Peyer's patch (tissue), 4 donors: ENCODE measurements around the gene MAIP1. TPM values are rescaled to one million over a fixed set of nuclear protein-coding genes. Genes with fewer than 3 reads are reported as not detected.
"Not testable (repeated sequence)": the region's sequence is repeated elsewhere in the genome, so short reads cannot be mapped to it uniquely, and the experiment has no call there.

ENCODE experiments used
- DNase-seq, 3 donors: peaks; one replicate each; pipeline ENCODE4 v3.0.0-alpha.2; 2017 to 2019
- H3K27ac ChIP-seq, 4 donors: fragments of 200-600 bp; sonication (generic); one replicate each; pipeline ENCODE4 v1.5.1; 2016 to 2019
- H3K27me3 ChIP-seq, 2 donors: fragments of 200-600 bp; sonication (generic); one replicate each; pipeline ENCODE4 v1.5.1; 2019
- H3K36me3 ChIP-seq, 3 donors: fragments of 200-600 bp; sonication (generic); one replicate each; pipeline ENCODE4 v1.5.1; 2016 to 2019
- H3K4me1 ChIP-seq, 4 donors: fragments of 200-600 bp; sonication (generic); one replicate each; pipeline ENCODE4 v1.5.1; 2016 to 2019
- H3K4me3 ChIP-seq, 4 donors: fragments of 200-600 bp; sonication (generic); 1 replicate in 3 of 4; 2 replicates in 1 of 4; pipeline ENCODE4 v1.5.1; 2016 to 2019; ENCODE audit warnings: mild to moderate bottlenecking in 1 of 4
- H3K9me3 ChIP-seq, 4 donors: fragments of 200-600 bp; sonication (generic); one replicate each; pipeline ENCODE4 v1.5.1; 2016 to 2019; ENCODE audit warnings: mild to moderate bottlenecking in 1 of 4
- POLR2A ChIP-seq, 2 donors: fragments of 450-650 bp; IDR thresholded peaks; one replicate each; pipeline ENCODE4 v1.5.1; 2017; ENCODE audit warnings: antibody characterized with exemption in 2 of 2, mild to moderate bottlenecking in 2 of 2, moderate library complexity in 2 of 2
- total RNA-seq, 4 donors: library from RNA; depleted of rRNA; stranded (reverse); fragments of >200 nt; gene quantifications; one replicate each; pipeline ENCODE4 v1.1.0, GENCODE V29; 2016
- TF ChIP-seq, protein P1 (sequence below), 6 experiments: fragments of 450-650 bp in 4 of 6; fragments of 200-600 bp in 2 of 6; sonication (generic) in 1 of 6; IDR thresholded peaks; one replicate each; pipeline ENCODE4 v1.5.1; 2017 to 2019; ENCODE audit warnings: antibody characterized with exemption in 6 of 6, mild to moderate bottlenecking in 3 of 6, moderate library complexity in 1 of 6

MAIP1 gene
- total RNA-seq, 4 donors from 2014 or later = 8.3 to 58.2 (median 26.8) TPM

DNA sequence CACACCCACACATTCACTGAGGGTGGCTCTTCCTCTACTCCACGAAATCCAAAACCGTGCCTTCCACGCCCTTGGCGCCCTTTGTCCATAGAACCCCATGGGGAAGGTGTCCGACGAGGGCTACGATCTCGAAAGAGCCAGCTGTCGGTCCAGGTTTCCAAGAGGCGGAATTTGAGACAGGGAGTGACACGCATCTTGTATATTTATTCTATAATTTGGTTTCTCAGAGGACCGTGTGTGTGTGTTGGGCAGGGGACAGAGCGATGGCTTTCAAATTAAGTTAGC lies 43.6 kb upstream of the MAIP1 start:
- peak overlapping the region; percentile 66 to 84 (median 79) for H3K4me3 ChIP-seq
- H3K4me1 ChIP-seq = peaks cover 0 to 17% (median 3%) of the 10 kb centered on the region in 4 donors
- H3K9me3 ChIP-seq = no peaks in the 10 kb centered on the region
- H3K27ac ChIP-seq = peak overlapping the region; percentile 88 to 96 (median 96)
- H3K27me3 ChIP-seq = no peaks in the 10 kb centered on the region
- peaks cover 0 to 13% (median 0%) of the 10 kb centered on the region in 3 donors for H3K36me3 ChIP-seq
- TF ChIP-seq POLR2A (IDR thresholded peaks at IDR 0.05) = no peak
- TF ChIP-seq, protein P1, sequence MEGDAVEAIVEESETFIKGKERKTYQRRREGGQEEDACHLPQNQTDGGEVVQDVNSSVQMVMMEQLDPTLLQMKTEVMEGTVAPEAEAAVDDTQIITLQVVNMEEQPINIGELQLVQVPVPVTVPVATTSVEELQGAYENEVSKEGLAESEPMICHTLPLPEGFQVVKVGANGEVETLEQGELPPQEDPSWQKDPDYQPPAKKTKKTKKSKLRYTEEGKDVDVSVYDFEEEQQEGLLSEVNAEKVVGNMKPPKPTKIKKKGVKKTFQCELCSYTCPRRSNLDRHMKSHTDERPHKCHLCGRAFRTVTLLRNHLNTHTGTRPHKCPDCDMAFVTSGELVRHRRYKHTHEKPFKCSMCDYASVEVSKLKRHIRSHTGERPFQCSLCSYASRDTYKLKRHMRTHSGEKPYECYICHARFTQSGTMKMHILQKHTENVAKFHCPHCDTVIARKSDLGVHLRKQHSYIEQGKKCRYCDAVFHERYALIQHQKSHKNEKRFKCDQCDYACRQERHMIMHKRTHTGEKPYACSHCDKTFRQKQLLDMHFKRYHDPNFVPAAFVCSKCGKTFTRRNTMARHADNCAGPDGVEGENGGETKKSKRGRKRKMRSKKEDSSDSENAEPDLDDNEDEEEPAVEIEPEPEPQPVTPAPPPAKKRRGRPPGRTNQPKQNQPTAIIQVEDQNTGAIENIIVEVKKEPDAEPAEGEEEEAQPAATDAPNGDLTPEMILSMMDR (IDR thresholded peaks at IDR 0.05) = no peak
- no peak for DNase-seq

DNA sequence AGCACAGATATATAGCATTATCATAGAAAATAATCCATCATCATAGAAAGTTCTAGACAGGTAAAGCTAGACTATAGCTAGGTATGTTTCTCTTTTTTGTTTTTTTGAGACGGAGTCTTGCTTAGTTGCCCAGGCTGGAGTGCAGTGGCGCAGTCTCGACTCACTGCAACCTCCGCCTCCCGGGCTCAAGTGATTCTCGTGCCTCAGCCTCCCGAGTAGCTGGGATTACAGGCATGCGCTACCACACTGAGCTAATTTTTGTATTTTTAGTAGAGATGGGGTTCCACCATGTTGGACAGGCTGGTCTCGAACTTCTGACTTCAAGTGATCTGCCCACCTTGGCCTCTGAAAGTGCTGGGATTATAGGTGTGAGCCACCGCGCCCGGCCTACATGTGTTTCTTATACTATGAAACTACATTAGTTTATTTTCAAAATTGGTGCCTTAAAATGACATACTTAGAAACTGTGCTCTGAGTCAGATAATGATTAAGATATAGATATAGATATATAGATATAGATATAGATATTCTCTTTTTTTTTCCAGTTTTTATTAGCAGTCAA lies 42.7 kb upstream of the MAIP1 start:
- not testable (repeated sequence) for H3K27ac ChIP-seq, H3K27me3 ChIP-seq, DNase-seq, H3K9me3 ChIP-seq
- H3K4me1 ChIP-seq = peaks cover 0 to 17% (median 3%) of the 10 kb centered on the region in 4 donors
- peaks cover 0 to 21% (median 0%) of the 10 kb centered on the region in 3 donors for H3K36me3 ChIP-seq
- H3K4me3 ChIP-seq = peak overlapping the region in 2 of 4 donors; percentile 66 to 82

DNA sequence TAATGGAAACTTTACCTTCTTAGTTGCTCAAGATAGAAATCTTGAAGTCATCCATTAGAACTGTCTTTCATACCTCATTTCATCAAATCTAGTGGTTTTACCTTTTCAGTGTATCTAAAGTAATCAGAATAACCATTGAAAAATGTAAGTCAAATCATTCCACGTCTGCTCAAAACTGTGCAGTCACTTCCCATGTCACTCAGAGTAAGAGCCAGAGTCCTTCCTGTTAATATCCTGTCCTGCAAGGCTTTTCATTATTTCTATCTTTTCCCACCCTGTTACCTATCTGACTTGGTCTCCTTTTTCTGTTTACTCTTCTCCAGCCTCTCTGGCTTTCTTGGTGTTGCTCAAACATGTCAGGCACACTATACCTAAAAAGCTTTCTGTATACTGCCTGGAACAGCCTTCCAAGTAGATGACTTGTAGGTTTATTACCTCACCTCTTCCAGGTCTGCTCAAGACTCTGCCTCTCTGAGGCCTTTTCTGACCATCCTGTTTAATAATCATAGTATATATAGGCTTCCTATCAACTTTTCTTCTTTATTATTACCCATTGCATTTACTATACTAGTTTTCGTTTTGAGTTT lies 40.9 kb upstream of the MAIP1 start:
- Histone ChIP-seq H3K27ac (no peak overlapping the region), H3K36me3 (peaks cover 0 to 37% (median 0%) of the 10 kb centered on the region in 3 donors), H3K4me3 (no peak overlapping the region), H3K4me1 (peaks cover 0 to 17% (median 3%) of the 10 kb centered on the region in 4 donors), H3K27me3 (no peaks in the 10 kb centered on the region), H3K9me3 (no peaks in the 10 kb centered on the region)
- DNase-seq = no peak
- TF ChIP-seq, protein P1 (IDR thresholded peaks at IDR 0.05) = no peak
- no peak for TF ChIP-seq POLR2A (IDR thresholded peaks at IDR 0.05)

DNA sequence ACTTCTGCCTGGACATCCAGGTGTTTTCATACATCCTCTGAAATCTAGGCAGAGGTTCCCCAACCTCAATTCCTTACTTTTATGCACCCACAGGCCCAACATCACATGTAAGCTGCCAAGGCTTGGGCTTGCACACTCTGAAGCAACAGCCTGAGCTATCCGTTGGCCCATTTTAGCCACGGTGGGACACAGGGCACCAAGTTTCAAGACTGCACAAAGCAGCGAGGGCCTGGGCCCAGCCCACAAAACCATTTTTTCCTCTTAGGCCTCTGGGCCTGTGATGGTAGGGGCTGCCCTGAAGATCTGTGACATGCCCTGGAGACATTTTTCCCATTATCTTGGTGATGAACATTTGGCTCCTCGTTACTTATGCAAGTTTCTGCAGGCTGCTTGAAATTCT lies 38.4 kb upstream of the MAIP1 start:
- H3K27ac ChIP-seq = no peak overlapping the region
- peaks cover 0 to 37% (median 0%) of the 10 kb centered on the region in 3 donors for H3K36me3 ChIP-seq
- peaks cover 0 to 17% (median 3%) of the 10 kb centered on the region in 4 donors for H3K4me1 ChIP-seq
- no peak for TF ChIP-seq POLR2A (IDR thresholded peaks at IDR 0.05)
- TF ChIP-seq, protein P1 (IDR thresholded peaks at IDR 0.05) = no peak
- no peak for DNase-seq
- H3K9me3 ChIP-seq = no peaks in the 10 kb centered on the region
- H3K4me3 ChIP-seq = no peak overlapping the region
- no peaks in the 10 kb centered on the region for H3K27me3 ChIP-seq

DNA sequence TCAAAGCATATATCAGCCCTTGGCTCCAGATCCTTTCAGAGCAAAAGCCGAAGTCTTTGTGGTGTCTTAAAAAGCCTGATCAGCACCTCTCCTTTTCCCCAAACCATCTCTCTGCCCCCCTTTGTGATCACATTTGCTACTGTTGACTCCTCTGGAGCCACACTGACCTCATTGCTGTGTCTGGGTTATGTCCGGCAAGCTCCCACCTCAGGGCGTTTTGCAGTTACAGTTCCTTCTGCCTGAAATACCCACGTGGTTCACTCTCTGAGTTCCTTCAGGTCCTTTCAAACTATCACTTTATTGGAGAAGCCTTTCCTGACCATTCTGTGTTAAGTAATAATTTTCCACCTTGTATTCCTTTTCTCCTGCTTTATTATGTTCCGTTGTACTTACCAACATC lies 32.5 kb upstream of the MAIP1 start:
- no peaks in the 10 kb centered on the region for H3K9me3 ChIP-seq
- no peak for TF ChIP-seq POLR2A (IDR thresholded peaks at IDR 0.05)
- TF ChIP-seq, protein P1 (IDR thresholded peaks at IDR 0.05) = no peak

DNA sequence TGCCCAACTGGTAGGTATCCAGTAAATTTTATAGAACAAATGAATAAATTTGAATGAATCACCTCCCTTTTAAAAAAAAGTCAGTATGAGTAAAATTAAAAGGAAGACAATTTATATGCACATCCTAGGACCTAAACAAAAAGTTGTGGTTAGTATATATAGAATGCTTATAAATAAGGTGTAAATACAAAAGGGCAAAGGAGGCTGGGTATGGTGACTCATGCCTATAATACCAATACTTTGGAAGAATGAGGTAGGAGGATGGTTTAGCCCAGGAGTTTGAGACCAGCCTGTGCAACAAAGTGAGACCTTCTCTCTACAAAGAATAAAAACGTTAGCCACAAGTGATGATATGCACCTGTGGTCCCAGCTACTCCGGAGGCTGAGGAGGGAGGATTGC lies 31.5 kb upstream of the MAIP1 start:
- no peak overlapping the region for H3K4me3 ChIP-seq
- H3K27ac ChIP-seq = no peak overlapping the region
- no peaks in the 10 kb centered on the region for H3K9me3 ChIP-seq
- no peaks in the 10 kb centered on the region for H3K4me1 ChIP-seq
- no peaks in the 10 kb centered on the region for H3K27me3 ChIP-seq
- no peak for DNase-seq
- no peak for TF ChIP-seq POLR2A (IDR thresholded peaks at IDR 0.05)
- TF ChIP-seq, protein P1 (IDR thresholded peaks at IDR 0.05) = no peak
- peaks cover 0 to 4% (median 0%) of the 10 kb centered on the region in 3 donors for H3K36me3 ChIP-seq

More for the DNA sequence above, 32.5 kb upstream of the MAIP1 start:
- peaks cover 0 to 14% (median 0%) of the 10 kb centered on the region in 3 donors for H3K36me3 ChIP-seq
- DNase-seq = no peak
- H3K27me3 ChIP-seq = no peaks in the 10 kb centered on the region
- H3K4me1 ChIP-seq = no peaks in the 10 kb centered on the region
- no peak overlapping the region for H3K27ac ChIP-seq
- no peak overlapping the region for H3K4me3 ChIP-seq
